ENCODE results near the gene EXOC4.
"Not testable (repeated sequence)": the region's sequence is repeated elsewhere in the genome, so short reads cannot be mapped to it uniquely, and the experiment has no call there.

The EXOC4 gene

DNA sequence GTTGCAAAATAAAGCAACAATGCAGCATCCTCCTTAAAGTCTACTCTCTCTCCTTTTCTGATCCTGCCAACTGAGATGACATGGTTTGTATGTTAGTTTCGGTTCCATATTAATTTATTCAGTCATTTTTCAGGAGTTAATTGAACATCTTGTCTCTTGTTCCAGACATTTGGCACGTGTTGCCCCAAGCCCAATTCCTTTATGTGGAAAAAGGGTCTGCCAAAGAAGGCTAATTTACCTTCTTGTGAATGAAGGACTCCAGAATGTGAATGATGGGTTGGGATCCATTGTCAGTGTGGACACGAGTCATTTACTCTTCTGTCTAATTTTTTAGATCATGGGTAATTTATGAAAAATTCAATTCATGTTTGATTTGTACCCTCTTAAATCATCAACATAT is 523.4 kb downstream of the EXOC4 start:
- H3K4me1 ChIP-seq (ENCODE audit: insufficient read depth, low read length): peaks cover under 1% of the 10 kb centered on the region; the same call in 1 of the 2 replicates
- H3K9me3 ChIP-seq (ENCODE audit: insufficient read depth, low read depth, low read length): no peaks in the 10 kb centered on the region
- H3K27me3 ChIP-seq (ENCODE audit: insufficient read depth, low read length): no peaks in the 10 kb centered on the region
- no peak overlapping the region for H3K27ac ChIP-seq (ENCODE audit: low read depth, low read length)
- no peaks in the 10 kb centered on the region for H3K36me3 ChIP-seq (ENCODE audit: insufficient read depth, low read length)
- H3K9ac ChIP-seq (ENCODE audit: low read depth, low read length): no peak overlapping the region
- 98% methylated on average over 2 of the region's 3 CpGs for WGBS
- no peak overlapping the region for H3K4me3 ChIP-seq (ENCODE audit: low read length)

DNA sequence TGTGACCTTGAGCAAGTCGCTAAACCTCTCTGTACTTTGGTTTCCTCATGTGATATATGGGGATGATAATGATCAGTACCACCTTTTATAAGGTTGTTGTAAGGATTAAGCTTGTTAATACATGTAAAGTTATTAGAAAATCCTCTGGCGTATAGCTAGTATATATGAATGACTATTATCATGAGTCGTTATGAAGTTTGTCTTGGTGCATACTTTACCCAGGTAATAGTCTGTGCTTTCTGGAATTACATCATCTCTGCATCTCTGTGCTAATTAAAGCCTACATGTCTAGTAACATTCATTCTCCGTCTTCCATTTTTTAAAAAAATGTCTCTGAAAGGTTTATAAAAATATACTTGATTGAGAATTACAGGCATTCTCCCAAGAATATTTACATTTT is 524.8 kb downstream of the EXOC4 start:
- Histone ChIP-seq H3K4me1 (ENCODE audit: insufficient read depth, low read length) (no peaks in the 10 kb centered on the region), H3K4me3 (ENCODE audit: low read length) (no peak overlapping the region), H3K9me3 (ENCODE audit: insufficient read depth, low read depth, low read length) (no peaks in the 10 kb centered on the region), H3K36me3 (ENCODE audit: insufficient read depth, low read length) (no peaks in the 10 kb centered on the region), H3K27ac (ENCODE audit: low read depth, low read length) (no peak overlapping the region), H3K9ac (ENCODE audit: low read depth, low read length) (no peak overlapping the region), H3K27me3 (ENCODE audit: insufficient read depth, low read length) (no peaks in the 10 kb centered on the region)
- 96% methylated on average over 3 of the region's 4 CpGs for WGBS

DNA sequence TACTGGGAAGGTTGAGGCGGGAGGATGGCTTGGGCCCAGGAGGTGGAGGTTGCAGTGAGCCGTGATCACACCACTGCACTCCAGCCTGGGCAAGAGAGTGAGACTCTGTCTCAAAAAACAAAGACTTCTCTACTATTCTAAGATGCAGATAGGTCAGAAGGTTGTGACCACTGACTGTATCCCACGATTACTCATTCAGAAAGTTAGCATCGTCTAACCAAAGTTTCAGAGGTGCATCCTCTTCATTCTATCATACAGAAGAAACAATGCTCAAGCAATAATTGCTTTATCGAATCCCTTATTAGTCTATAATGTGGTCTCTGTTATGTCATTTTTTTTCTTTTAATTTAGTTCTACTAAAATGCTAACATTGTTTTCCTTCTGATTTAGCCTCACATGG is 525.6 kb downstream of the EXOC4 start:
- no peaks in the 10 kb centered on the region for H3K36me3 ChIP-seq (ENCODE audit: insufficient read depth, low read length)
- no peak overlapping the region for H3K9ac ChIP-seq (ENCODE audit: low read depth, low read length)
- H3K9me3 ChIP-seq (ENCODE audit: insufficient read depth, low read depth, low read length): no peaks in the 10 kb centered on the region
- WGBS: 91% methylated on average over 4 of the region's 5 CpGs
- no peak overlapping the region for H3K4me3 ChIP-seq (ENCODE audit: low read length)
- no peaks in the 10 kb centered on the region for H3K27me3 ChIP-seq (ENCODE audit: insufficient read depth, low read length)
- no peak overlapping the region for H3K27ac ChIP-seq (ENCODE audit: low read depth, low read length)
- H3K4me1 ChIP-seq (ENCODE audit: insufficient read depth, low read length): no peaks in the 10 kb centered on the region

- not testable (repeated sequence) for H3K4me3 ChIP-seq (ENCODE audit: low read length); H3K27me3 ChIP-seq (ENCODE audit: insufficient read depth, low read length); H3K9ac ChIP-seq (ENCODE audit: low read depth, low read length); H3K27ac ChIP-seq (ENCODE audit: low read depth, low read length); H3K4me1 ChIP-seq (ENCODE audit: insufficient read depth, low read length); H3K36me3 ChIP-seq (ENCODE audit: insufficient read depth, low read length); H3K9me3 ChIP-seq (ENCODE audit: insufficient read depth, low read depth, low read length)
- 94% methylated on average over 4 of the region's 4 CpGs for WGBS
Observed at GRCh38 chr7:133779538-133779937, 526.7 kb downstream of the EXOC4 start.

GRCh38 chr7:133780912-133781311 is 528.0 kb downstream of the EXOC4 start:
- no peak overlapping the region for H3K9ac ChIP-seq (ENCODE audit: low read depth, low read length)
- no peaks in the 10 kb centered on the region for H3K27me3 ChIP-seq (ENCODE audit: insufficient read depth, low read length)
- WGBS: 50% methylated on average over 2 of the region's 2 CpGs
- no peaks in the 10 kb centered on the region for H3K36me3 ChIP-seq (ENCODE audit: insufficient read depth, low read length)
- no peak overlapping the region for H3K27ac ChIP-seq (ENCODE audit: low read depth, low read length)
- no peak overlapping the region for H3K4me3 ChIP-seq (ENCODE audit: low read length)
- no peaks in the 10 kb centered on the region for H3K4me1 ChIP-seq (ENCODE audit: insufficient read depth, low read length)
- no peaks in the 10 kb centered on the region for H3K9me3 ChIP-seq (ENCODE audit: insufficient read depth, low read depth, low read length)

DNA sequence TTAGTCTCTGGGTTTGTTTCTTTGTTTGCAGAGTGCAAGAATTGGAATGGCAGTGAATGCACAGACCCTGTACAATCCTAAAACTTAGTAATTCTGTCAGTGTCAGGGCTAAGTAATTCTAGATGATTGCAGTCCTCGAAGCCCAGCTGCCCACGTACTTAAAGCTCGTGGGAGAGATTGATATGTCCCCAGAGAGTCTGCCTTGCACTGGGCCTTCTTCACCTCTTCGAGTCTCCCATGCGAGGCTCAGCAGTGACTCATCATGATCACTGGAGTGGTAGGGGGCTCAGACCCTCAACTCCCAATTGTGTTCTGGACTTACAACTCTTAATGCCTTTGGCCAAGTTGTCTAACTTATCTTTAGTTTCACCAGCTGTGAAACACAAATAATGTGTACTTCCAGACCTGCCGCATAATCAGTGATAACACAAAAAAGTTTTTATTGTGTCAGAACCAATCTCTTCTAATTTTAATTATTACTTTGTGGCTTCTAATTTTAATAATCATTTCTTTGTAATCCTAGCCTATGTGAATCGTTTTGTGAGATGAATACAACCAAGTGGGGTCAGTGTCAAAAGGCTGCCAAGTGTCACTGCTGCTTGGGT is 528.7 kb downstream of the EXOC4 start:
- Histone ChIP-seq H3K36me3 (ENCODE audit: insufficient read depth, low read length) (no peaks in the 10 kb centered on the region), H3K9ac (ENCODE audit: low read depth, low read length) (no peak overlapping the region), H3K4me1 (ENCODE audit: insufficient read depth, low read length) (no peaks in the 10 kb centered on the region), H3K27me3 (ENCODE audit: insufficient read depth, low read length) (no peaks in the 10 kb centered on the region), H3K27ac (ENCODE audit: low read depth, low read length) (no peak overlapping the region), H3K9me3 (ENCODE audit: insufficient read depth, low read depth, low read length) (no peaks in the 10 kb centered on the region), H3K4me3 (ENCODE audit: low read length) (no peak overlapping the region)
- WGBS: 95% methylated on average over 7 of the region's 7 CpGs

GRCh38 chr7:133782470-133782869 is 529.6 kb downstream of the EXOC4 start:
- H3K9ac ChIP-seq (ENCODE audit: low read depth, low read length): no peak overlapping the region
- no peaks in the 10 kb centered on the region for H3K4me1 ChIP-seq (ENCODE audit: insufficient read depth, low read length)
- no peaks in the 10 kb centered on the region for H3K27me3 ChIP-seq (ENCODE audit: insufficient read depth, low read length)
- WGBS: 96% methylated on average over 5 of the region's 5 CpGs
- no peaks in the 10 kb centered on the region for H3K9me3 ChIP-seq (ENCODE audit: insufficient read depth, low read depth, low read length)
- no peaks in the 10 kb centered on the region for H3K36me3 ChIP-seq (ENCODE audit: insufficient read depth, low read length)
- no peak overlapping the region for H3K27ac ChIP-seq (ENCODE audit: low read depth, low read length)
- H3K4me3 ChIP-seq (ENCODE audit: low read length): no peak overlapping the region

- Histone ChIP-seq H3K27me3 (ENCODE audit: insufficient read depth, low read length) (no peaks in the 10 kb centered on the region), H3K4me1 (ENCODE audit: insufficient read depth, low read length) (no peaks in the 10 kb centered on the region), H3K36me3 (ENCODE audit: insufficient read depth, low read length) (no peaks in the 10 kb centered on the region), H3K9ac (ENCODE audit: low read depth, low read length) (no peak overlapping the region), H3K27ac (ENCODE audit: low read depth, low read length) (no peak overlapping the region), H3K9me3 (ENCODE audit: insufficient read depth, low read depth, low read length) (no peaks in the 10 kb centered on the region), H3K4me3 (ENCODE audit: low read length) (no peak overlapping the region)
- 100% methylated on average over 1 of the region's 2 CpGs for WGBS
Observed at GRCh38 chr7:133783276-133783675, 530.4 kb downstream of the EXOC4 start.

DNA sequence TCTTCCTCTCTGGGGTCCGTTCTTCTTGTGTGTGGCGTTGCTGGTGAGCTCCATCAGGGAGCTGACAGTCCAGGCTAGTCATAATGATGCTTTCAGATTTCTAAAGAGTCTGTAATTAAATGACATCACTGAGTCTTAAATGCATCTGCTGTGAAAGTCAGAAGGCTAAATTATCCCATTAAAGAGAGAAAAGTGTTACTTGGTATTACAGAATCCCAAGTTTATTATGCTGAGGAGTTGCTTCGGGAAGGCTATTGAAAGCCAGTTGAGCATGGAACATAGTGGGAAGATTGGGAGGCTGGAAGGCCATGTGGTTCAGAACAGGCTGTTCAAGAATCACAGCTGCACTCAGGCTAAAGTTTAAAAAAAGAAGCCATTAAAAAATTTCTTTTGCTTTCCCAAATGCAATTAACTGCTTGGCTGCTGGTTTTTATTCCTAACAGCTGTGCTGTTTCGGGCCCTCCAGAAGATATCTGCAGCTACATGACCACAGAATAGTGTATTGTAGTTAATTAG is 531.7 kb downstream of the EXOC4 start:
- H3K4me3 ChIP-seq (ENCODE audit: low read length): no peak overlapping the region
- no peak overlapping the region for H3K9ac ChIP-seq (ENCODE audit: low read depth, low read length)
- 98% methylated on average over 4 of the region's 4 CpGs for WGBS
- H3K27ac ChIP-seq (ENCODE audit: low read depth, low read length): no peak overlapping the region
- no peaks in the 10 kb centered on the region for H3K4me1 ChIP-seq (ENCODE audit: insufficient read depth, low read length)
- H3K36me3 ChIP-seq (ENCODE audit: insufficient read depth, low read length): no peaks in the 10 kb centered on the region
- H3K9me3 ChIP-seq (ENCODE audit: insufficient read depth, low read depth, low read length): no peaks in the 10 kb centered on the region
- no peaks in the 10 kb centered on the region for H3K27me3 ChIP-seq (ENCODE audit: insufficient read depth, low read length)

DNA sequence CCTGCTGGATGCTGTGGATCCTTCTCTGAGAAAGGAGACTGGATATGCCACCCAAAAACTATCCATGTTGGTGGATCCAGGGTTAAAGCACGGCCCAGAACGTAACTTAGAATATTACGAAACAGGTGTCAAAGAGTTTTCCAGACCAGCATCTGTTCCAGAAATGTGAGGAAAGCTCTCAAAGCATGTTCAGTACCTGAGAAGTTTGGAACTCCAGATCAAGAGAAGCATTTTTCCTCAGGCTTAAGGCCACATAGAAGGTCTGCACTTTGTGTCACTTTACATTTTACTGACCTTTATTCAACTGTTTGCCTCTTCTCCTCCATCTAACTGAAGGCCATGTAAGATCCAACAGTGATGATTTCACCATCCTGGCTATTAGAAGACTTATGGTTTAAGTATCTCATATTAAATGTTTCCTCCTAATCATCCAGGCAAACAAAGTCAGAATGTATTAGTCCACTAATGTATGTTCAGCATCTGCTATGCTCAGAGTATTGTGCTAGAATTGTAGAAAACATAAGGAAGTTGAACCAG is 533.6 kb downstream of the EXOC4 start:
- no peaks in the 10 kb centered on the region for H3K4me1 ChIP-seq (ENCODE audit: insufficient read depth, low read length)
- no peak overlapping the region for H3K9ac ChIP-seq (ENCODE audit: low read depth, low read length)
- no peaks in the 10 kb centered on the region for H3K27me3 ChIP-seq (ENCODE audit: insufficient read depth, low read length)
- H3K27ac ChIP-seq (ENCODE audit: low read depth, low read length): no peak overlapping the region
- no peaks in the 10 kb centered on the region for H3K9me3 ChIP-seq (ENCODE audit: insufficient read depth, low read depth, low read length)
- H3K4me3 ChIP-seq (ENCODE audit: low read length): no peak overlapping the region
- no peaks in the 10 kb centered on the region for H3K36me3 ChIP-seq (ENCODE audit: insufficient read depth, low read length)
- WGBS: 67% methylated on average over 3 of the region's 3 CpGs

DNA sequence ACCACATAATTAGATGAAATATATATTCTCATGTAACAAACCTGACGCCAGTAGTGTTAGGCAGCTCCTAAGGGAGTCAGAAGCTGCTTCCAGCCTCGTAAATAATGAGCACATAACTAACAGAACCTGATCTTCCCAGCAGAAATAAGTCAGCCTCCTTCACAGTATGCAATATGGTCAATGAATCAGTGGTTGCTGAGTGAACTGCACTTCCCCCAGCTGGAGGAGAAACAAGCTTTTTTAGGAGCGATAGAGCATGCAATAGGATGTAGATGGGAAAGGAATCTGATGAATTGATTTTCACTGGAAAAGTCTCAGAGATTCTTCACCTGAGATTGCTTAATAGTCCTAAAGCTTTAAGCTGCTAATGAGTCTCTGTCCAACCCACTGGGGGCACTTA is 537.1 kb downstream of the EXOC4 start:
- H3K9me3 ChIP-seq (ENCODE audit: insufficient read depth, low read depth, low read length): no peaks in the 10 kb centered on the region
- WGBS: 84% methylated on average over 3 of the region's 3 CpGs
- H3K4me1 ChIP-seq (ENCODE audit: insufficient read depth, low read length): no peaks in the 10 kb centered on the region

DNA sequence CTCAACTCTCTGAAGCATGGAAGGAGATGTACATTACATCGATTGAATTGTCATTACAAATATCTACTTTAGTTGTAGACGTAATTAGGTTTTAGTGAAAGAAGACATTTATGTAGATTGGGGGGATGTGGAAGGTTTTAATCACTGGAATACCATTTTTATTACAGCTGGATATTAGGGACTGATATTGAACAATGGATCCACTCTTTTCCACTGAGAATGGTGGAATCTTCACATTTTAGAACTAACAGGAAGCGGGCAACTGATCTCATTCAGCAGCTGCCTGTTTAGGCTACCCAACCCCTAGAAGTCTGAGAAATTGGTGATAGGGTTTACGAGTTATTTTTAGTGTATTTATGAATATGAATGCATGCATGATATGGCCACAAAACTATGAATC is 538.0 kb downstream of the EXOC4 start:
- Histone ChIP-seq H3K4me3 (ENCODE audit: low read length) (no peak overlapping the region), H3K9ac (ENCODE audit: low read depth, low read length) (no peak overlapping the region), H3K9me3 (ENCODE audit: insufficient read depth, low read depth, low read length) (no peaks in the 10 kb centered on the region), H3K36me3 (ENCODE audit: insufficient read depth, low read length) (no peaks in the 10 kb centered on the region), H3K4me1 (ENCODE audit: insufficient read depth, low read length) (no peaks in the 10 kb centered on the region), H3K27ac (ENCODE audit: low read depth, low read length) (no peak overlapping the region), H3K27me3 (ENCODE audit: insufficient read depth, low read length) (no peaks in the 10 kb centered on the region)
- WGBS: 100% methylated on average over 4 of the region's 4 CpGs

More for the DNA sequence above, 537.1 kb downstream of the EXOC4 start:
- no peak overlapping the region for H3K9ac ChIP-seq (ENCODE audit: low read depth, low read length)
- H3K27me3 ChIP-seq (ENCODE audit: insufficient read depth, low read length): no peaks in the 10 kb centered on the region
- no peaks in the 10 kb centered on the region for H3K36me3 ChIP-seq (ENCODE audit: insufficient read depth, low read length)
- no peak overlapping the region for H3K4me3 ChIP-seq (ENCODE audit: low read length)
- no peak overlapping the region for H3K27ac ChIP-seq (ENCODE audit: low read depth, low read length)
